HepG2 (cell line): ENCODE data around the gene ZBTB45. TPM values are rescaled to one million over a fixed set of nuclear protein-coding genes. Genes with fewer than 3 reads are reported as not detected.

ENCODE experiments used
- ADNP ChIP-seq: sonication (generic); formaldehyde crosslinking; IDR thresholded peaks from 2 replicates; pipeline ENCODE4 v1.4.0; 2020; ENCODE audit warnings: missing genetic modification reagents
- ARID5B ChIP-seq: IDR thresholded peaks from 2 replicates; pipeline ENCODE4 v1.4.0; 2020; ENCODE audit warnings: mild to moderate bottlenecking, missing genetic modification reagents
- BRD4 ChIP-seq: sonication (generic); formaldehyde crosslinking; IDR thresholded peaks from 2 replicates; pipeline ENCODE4 v1.4.0; 2020; ENCODE audit warnings: missing genetic modification reagents
- CREBL2 ChIP-seq: sonication (generic); formaldehyde crosslinking; IDR thresholded peaks from 2 replicates; pipeline ENCODE4 v1.8.1; 2023; ENCODE audit warnings: missing genetic modification reagents, mild to moderate bottlenecking, borderline replicate concordance
- FOXM1 ChIP-seq: sonication (generic); formaldehyde crosslinking; IDR thresholded peaks from 2 replicates; pipeline ENCODE4 v1.5.0; 2020; ENCODE audit warnings: missing genetic modification reagents
- HCFC1 ChIP-seq: fragments of 150-350 bp; IDR thresholded peaks from 2 replicates; pipeline ENCODE4 v1.6.1; 2014; ENCODE audit warnings: low read depth, low read length
- HMGXB3 ChIP-seq: sonication (generic); formaldehyde crosslinking; IDR thresholded peaks from 2 replicates; pipeline ENCODE4 v1.4.0; 2020; ENCODE audit warnings: missing genetic modification reagents, borderline replicate concordance
- IKZF1 ChIP-seq: fragments of 450-650 bp; IDR thresholded peaks from 2 replicates; pipeline ENCODE4 v1.7.1; 2016
- KLF13 ChIP-seq: sonication (generic); formaldehyde crosslinking; IDR thresholded peaks from 2 replicates; pipeline ENCODE4 v1.4.0; 2020; ENCODE audit warnings: mild to moderate bottlenecking, missing genetic modification reagents
- KLF15 ChIP-seq: sonication (generic); formaldehyde crosslinking; IDR thresholded peaks from 2 replicates; pipeline ENCODE4 v1.8.1; 2023; ENCODE audit warnings: borderline replicate concordance, mild to moderate bottlenecking, inconsistent platforms, missing genetic modification reagents, mixed read lengths
- KMT2B ChIP-seq: IDR thresholded peaks from 2 replicates; pipeline ENCODE4 v1.6.1; 2016; ENCODE audit warnings: missing genetic modification reagents, missing compliant biosample characterization
- MIER3 ChIP-seq: IDR thresholded peaks from 2 replicates; pipeline ENCODE4 v1.6.1; 2016; ENCODE audit warnings: missing compliant biosample characterization, borderline replicate concordance
- RCOR2 ChIP-seq: IDR thresholded peaks from 2 replicates; pipeline ENCODE4 v1.6.1; 2016; ENCODE audit warnings: missing biosample characterization, missing genetic modification reagents
- SALL2 ChIP-seq: sonication (generic); formaldehyde crosslinking; IDR thresholded peaks from 2 replicates; pipeline ENCODE4 v1.8.1; 2023; ENCODE audit warnings: mild to moderate bottlenecking, missing genetic modification reagents, inconsistent platforms
- TFDP2 ChIP-seq: sonication (generic); formaldehyde crosslinking; IDR thresholded peaks from 2 replicates; pipeline ENCODE4 v1.4.0; 2020; ENCODE audit warnings: missing genetic modification reagents
- ZNF441 ChIP-seq: sonication (generic); formaldehyde crosslinking; IDR thresholded peaks from 2 replicates; pipeline ENCODE4 v1.7.0; 2021; ENCODE audit warnings: missing genetic modification reagents, borderline replicate concordance
- ZNF513 ChIP-seq: sonication (generic); formaldehyde crosslinking; conservative IDR thresholded peaks from 2 replicates; pipeline ENCODE4 v1.5.0; 2020; ENCODE audit warnings: missing genetic modification reagents
- ZNF773 ChIP-seq: sonication (generic); formaldehyde crosslinking; IDR thresholded peaks from 2 replicates; pipeline ENCODE4 v1.4.0; 2020; ENCODE audit warnings: missing genetic modification reagents, borderline replicate concordance
- polyA plus RNA-seq, 8 experiments: library from polyadenylated mRNA; depleted of rRNA in 3 of 8; stranded (reverse) in 7 of 8; unstranded in 1 of 8; fragments of >200 nt; fragmentation: Illumina TruSeq in 4 of 8; extraction: Trizol in 4 of 8; gene quantifications; 2 replicates each; pipeline versions ENCODE4 v1.2.1 to v1.2.3, GENCODE V29; 2011 to 2016; ENCODE audit warnings: low read depth in 4 of 8, missing spikeins in 1 of 8, mixed read lengths in 1 of 8; ENCODE audit not compliant: insufficient read depth in 1 of 8
- total RNA-seq, 5 experiments: library from RNA; depleted of rRNA; stranded (reverse); fragments of >200 nt; fragmentation: Illumina TruSeq; extraction: Trizol; gene quantifications; 2 replicates each; pipeline ENCODE4 v1.2.3, GENCODE V29; 2016; ENCODE audit warnings: low read depth in 1 of 5

The ZBTB45 gene
- total and polyA plus RNA-seq, 2 of the 13 experiments (the other 11 are each of a cell fraction or from before 2014, with no cell fraction given): 3.0 to 3.7 TPM

- TF ChIP-seq KMT2B (CRISPR knock-in tag): no peak
- TF ChIP-seq SALL2 (CRISPR knock-in tag): peak; percentile 90
- no peak for TF ChIP-seq KLF15 (CRISPR knock-in tag)
- TF ChIP-seq HCFC1: no peak; the same call in 1 of the 2 replicates
- TF ChIP-seq TFDP2 (CRISPR knock-in tag): peak; percentile 91
- TF ChIP-seq KLF13: no peak
- peak; percentile 88; the same call in 1 of the 2 replicates for TF ChIP-seq BRD4 (CRISPR knock-in tag)
- 0 out of 2 replicates have a peak, but pooled peaks have one; percentile 51 for TF ChIP-seq ZNF513 (CRISPR knock-in tag)
- peak; percentile 77 for TF ChIP-seq ADNP (CRISPR knock-in tag)
- peak; percentile 99 for TF ChIP-seq ZNF441 (CRISPR knock-in tag)
- no peak for TF ChIP-seq HMGXB3
- TF ChIP-seq RCOR2 (CRISPR knock-in tag): no peak
- no peak for TF ChIP-seq ZNF773 (CRISPR knock-in tag)
- TF ChIP-seq CREBL2 (CRISPR knock-in tag): no peak
- no peak for TF ChIP-seq MIER3 (CRISPR knock-in tag)
- TF ChIP-seq FOXM1: no peak
- no peak for TF ChIP-seq IKZF1
- peak; percentile 24; the same call in 1 of the 2 replicates for TF ChIP-seq ARID5B (CRISPR knock-in tag)
Measured at GRCh38 chr19:58513694-58514563, 5.7 kb downstream of the ZBTB45 start (continued).
